GM18519 (cell line): ENCODE results near the gene DNAH3.
"Not testable (repeated sequence)": the region's sequence is repeated elsewhere in the genome, so short reads cannot be mapped to it uniquely, and the experiment has no call there.

Experiments
- ATAC-seq: cut with Tn5 transposase; IDR thresholded peaks from one replicate; pipeline ENCODE4 v1.9.1; 2021; ENCODE audit warnings: mild to moderate bottlenecking, moderate library complexity; ENCODE audit not compliant: unreplicated experiment, low FRiP score

Gene DNAH3

DNA sequence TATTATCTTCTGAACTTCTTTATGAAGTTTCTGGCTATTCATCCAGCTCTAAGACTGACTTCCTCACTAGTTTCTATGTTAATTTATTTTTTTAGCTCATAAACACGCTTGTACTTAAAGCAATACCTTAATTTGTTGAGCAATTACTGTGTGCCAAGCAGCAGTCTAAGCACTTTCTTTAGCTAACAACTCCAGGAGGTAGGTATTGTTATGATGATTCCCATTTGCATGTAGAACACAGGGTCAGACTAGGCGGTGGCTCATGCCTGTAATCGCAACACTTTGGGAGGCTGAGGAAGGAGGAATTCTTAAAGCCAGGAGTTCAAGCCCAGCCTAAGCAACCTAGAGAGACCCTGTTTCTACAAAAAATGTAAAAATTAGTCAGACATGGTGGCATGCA is 19.8 kb downstream of the DNAH3 start:
- no peak for ATAC-seq

GRCh38 chr16:21128991-21129390 is 21.7 kb downstream of the DNAH3 start:
- ATAC-seq, result no peak

- no peak for ATAC-seq
These were observed 24.1 kb downstream of the DNAH3 start for GRCh38 chr16:21126518-21126917.

- ATAC-seq, result no peak
These were observed 25.5 kb downstream of the DNAH3 start for GRCh38 chr16:21125191-21125590.

DNA sequence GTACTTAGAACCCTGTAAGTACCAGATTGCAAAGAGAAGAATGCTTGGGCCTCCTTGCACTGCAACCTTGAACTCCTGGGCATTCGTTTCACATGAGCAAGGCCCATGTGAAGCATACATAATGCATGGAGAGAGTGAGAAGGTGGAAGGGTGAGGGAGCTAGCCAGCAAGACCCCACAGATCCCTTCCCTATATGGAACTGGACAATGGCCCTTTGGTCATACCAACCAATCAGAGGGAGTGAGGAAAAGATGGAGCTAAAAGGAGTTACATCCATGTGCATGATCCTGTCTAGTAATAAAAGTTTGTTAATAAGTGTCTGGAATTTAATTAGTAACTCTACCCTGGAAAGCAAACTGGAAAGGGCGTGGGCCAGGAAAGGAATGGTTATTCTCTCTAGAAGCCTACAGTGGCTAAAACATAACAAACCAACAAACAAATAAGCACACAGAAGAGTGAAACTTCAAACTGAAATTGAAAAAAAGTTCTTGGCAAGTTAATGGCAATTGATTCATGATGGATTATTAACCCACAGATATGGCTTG is 29.6 kb downstream of the DNAH3 start:
- no peak for ATAC-seq

- no peak for ATAC-seq
These were observed 33.1 kb downstream of the DNAH3 start for GRCh38 chr16:21117567-21117966.

DNA sequence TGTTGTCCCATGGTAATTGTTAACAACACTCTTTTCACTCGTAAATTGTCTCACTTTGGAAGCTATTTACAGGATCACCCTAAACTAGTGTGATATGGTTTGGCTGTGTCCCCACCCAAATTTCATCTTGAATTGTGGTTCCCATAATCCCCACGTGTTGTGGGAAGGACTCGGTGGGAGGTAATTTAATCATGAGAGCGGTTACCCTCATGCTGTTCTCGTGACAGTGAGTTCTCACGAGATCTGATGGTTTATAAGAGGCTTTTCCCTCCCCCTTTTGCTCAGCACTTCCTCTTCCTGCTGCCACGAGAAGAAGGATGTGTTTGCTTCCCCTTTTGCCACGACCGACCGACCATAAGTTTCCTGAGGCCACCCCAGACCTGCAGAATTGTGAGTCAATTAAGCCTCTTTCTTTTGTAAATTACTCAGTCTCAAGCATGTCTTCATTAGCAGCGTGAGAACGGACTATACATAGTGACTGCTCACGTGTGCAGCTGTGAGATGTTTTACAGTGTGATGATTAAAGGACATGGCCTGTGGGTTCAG is 34.4 kb downstream of the DNAH3 start:
- no peak for ATAC-seq

DNA sequence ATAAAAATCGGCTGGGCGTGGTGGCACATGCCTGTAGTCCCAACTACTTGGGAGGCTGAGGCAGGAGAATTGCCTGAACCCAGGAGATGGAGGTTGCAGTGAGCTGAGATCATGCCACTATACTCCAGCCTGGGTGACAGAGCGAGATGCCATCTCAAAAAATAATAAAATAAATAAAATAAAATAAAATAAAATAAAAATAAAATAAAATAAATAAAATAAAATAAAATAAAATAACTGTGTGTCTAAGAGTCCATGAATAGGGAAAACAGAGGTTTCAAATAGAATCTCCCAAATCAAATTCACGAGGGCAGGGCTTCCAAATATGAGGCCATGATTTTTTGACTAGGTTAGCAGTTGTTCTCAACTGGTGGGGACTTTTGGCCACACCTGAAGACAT is 35.1 kb downstream of the DNAH3 start:
- ATAC-seq, result not testable (repeated sequence)

- no peak for ATAC-seq
These were observed 46.4 kb downstream of the DNAH3 start for GRCh38 chr16:21103941-21104860.

DNA sequence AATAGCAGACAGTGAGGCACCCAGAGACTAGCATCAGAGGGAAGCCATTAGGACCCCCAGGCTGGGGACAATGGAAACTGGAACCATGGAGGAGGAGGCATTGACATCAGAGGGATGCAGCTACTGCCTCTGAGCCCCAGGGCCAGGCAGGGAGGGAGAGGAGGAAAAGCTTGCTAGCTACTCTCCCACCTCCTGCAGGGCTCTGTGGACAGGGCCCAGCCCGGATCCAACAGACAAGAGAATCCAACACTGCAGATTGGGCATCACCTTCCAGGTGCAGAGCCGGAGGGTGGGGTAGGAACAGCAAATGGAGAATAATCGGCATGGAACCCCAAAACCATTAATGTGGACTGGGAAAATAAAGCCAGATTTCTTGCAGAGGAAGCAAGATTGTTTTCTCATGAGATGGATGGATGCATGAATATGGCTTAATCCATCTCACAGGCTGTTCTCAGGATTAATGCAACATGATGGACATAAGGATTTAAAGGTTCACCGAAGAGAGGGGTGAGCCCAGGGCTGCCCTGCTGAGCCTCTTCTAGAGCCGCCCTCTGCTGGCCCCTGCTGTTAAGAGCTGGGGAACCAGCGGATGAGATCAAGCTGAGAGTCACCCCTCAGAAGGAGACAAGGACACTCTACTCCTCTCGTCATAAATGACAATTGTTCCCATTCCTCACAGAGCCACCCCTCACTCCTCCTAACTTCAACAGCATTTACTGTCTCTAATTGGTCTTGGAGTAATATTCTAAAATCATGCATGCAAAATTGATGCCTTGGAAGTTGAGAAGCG is 48.8 kb downstream of the DNAH3 start:
- ATAC-seq, result no peak

- no peak for ATAC-seq
These were observed 50.2 kb downstream of the DNAH3 start for GRCh38 chr16:21100447-21100846.

DNA sequence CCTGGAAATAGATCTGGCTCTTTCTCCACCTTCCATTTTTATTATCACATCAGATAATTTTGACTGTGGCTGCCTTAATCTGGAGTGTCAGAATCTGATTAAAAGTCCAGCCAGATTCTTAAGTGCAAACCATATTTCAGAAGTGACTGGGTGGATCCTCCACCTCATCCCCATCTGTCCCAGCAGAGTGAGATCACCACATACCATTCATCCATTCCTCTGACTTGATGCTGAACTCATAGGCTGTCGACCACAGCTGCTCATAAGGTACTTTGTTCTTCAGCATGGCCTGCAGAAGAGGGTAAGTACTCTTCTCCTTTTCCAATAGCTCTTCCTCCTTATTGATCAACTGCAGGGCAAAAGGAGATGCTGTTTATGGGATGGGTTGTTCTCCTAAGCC is 53.5 kb downstream of the DNAH3 start:
- ATAC-seq, result no peak

- ATAC-seq, result not testable (repeated sequence)
These were observed 55.9 kb downstream of the DNAH3 start for GRCh38 chr16:21094719-21095118.

DNA sequence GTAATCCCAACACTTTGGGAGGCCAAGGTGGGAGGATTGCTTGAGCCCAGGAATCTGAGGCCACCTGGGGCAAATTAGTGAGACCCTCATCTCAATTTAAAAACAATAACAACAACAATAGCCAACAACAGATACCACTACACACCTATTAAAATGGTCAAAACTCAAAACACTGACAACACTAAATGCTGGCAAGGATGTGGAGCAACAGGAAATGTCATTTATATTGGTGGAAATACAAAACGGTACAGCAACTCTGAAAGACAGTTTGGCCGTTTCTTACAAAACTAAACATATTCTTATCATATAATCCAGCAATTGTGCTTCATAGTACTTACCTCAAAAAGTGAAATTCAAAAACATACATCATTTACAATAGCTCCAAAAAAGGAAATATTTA is 57.7 kb downstream of the DNAH3 start:
- ATAC-seq, result no peak

DNA sequence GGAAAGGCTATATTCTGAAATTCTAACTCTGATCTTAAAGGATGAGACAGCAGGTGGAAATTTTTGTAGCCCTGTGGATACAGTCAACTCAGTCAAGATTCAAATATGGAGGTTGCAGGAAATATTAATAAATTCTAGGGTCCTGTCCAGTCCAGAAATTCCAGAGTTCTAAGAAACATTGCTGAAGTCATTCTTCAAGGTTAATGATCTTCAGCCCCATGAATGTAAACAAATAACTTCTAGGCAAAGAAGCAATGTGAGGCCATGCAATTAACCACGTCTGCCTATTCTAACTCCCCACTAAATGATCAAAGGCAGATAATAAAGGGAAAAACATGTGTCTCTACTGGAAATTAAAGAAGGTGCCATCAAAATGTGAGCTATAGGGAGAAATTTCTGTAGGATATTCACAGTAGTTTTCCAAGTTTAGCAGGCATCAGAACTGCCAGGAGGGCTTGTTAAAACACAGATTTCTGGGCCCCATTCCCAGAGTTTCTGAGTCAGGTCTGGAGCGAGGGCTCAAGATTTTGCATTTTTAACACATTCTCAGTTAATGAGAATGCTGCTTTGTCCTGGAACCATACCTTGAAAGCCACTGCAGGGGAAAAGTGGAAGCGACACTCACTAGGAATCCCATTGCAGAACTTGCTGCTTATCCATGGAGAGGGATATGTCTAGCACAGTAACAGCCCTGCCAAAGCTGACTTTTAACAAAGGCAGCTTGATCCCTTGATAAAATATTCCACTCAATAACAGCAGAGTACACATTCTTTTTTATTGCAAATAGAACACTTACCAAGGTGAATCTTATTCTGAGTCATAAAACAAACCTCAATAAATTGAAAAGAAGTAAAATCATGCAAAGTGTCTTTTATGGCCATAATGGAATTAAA is 61.8 kb downstream of the DNAH3 start:
- ATAC-seq, result no peak

GRCh38 chr16:21088143-21088542 is 62.5 kb downstream of the DNAH3 start:
- no peak for ATAC-seq

GRCh38 chr16:21084631-21085225 is 65.9 kb downstream of the DNAH3 start:
- no peak for ATAC-seq

DNA sequence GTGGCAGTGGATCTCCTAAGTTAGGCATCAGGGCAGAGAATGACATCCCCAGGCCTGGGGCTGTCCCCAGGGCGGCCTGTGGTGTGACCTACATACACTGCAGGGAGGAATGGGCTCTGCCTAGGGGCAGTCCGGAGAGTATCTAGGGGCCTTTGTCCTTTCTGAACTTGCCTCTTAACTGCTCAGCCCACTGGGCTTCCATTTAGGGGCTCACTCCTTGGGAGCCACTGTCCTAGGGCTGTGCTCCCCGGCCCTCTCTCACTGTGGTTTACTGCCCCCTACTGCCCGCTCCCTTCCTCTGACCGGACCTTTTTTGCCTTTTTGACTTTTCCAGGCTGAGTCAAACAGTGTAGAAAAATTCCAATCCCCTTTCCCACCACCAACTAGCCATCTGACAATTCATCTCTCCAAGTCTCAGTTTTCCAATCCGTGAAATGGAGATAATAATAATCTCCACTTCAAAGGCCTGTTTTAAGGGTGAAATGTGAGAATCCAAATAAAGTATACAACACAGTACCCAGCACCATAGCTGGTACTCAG is 66.8 kb downstream of the DNAH3 start:
- no peak for ATAC-seq

GRCh38 chr16:21081329-21081728 is 69.3 kb downstream of the DNAH3 start:
- no peak for ATAC-seq
